GM23338 (cell line): Measurements from ENCODE around the gene GMPS.

Experiments
- CTCF ChIP-seq, 2 experiments: fragments of 200-600 bp in 1 of 2; sonication (generic) in 1 of 2; conservative IDR thresholded peaks; 2 replicates each; pipeline versions ENCODE4 v1.5.1 to v1.6.1; 2016 to 2017; ENCODE audit warnings: antibody characterized with exemption in 2 of 2, low read depth in 2 of 2, mild to moderate bottlenecking in 2 of 2, moderate library complexity in 1 of 2
- ETS1 ChIP-seq: IDR thresholded peaks from 2 replicates; pipeline ENCODE4 v1.6.1; 2016; ENCODE audit warnings: antibody characterized with exemption
- EZH2 ChIP-seq: fragments of 200-600 bp; sonication (generic); IDR thresholded peaks from one replicate; pipeline ENCODE4 v1.8.0; 2017; ENCODE audit warnings: antibody characterized with exemption, mild to moderate bottlenecking, low read depth; ENCODE audit not compliant: unreplicated experiment
- EZH2phosphoT487 ChIP-seq: fragments of 200-600 bp; sonication (generic); IDR thresholded peaks from one replicate; pipeline ENCODE4 v1.8.1; 2018; ENCODE audit warnings: antibody characterized with exemption; ENCODE audit not compliant: unreplicated experiment
- NANOG ChIP-seq: IDR thresholded peaks from 2 replicates; pipeline ENCODE4 v1.6.1; 2016; ENCODE audit warnings: antibody characterized with exemption, borderline replicate concordance
- POLR2AphosphoS5 ChIP-seq: IDR thresholded peaks from 2 replicates; pipeline ENCODE4 v1.6.1; 2016; ENCODE audit warnings: antibody characterized with exemption, low read depth
- STAT1 ChIP-seq: IDR thresholded peaks from one replicate; pipeline ENCODE4 v1.6.1; 2016; ENCODE audit warnings: antibody characterized with exemption; ENCODE audit not compliant: unreplicated experiment
- ZNF114 ChIP-seq: fragments of 250-450 bp; sonication (Bioruptor Pico); IDR thresholded peaks from 2 replicates; pipeline ENCODE4 v1.5.0; 2020; ENCODE audit warnings: mild to moderate bottlenecking, moderate library complexity
- ZNF331 ChIP-seq: fragments of 250-450 bp; sonication (Bioruptor Pico); IDR thresholded peaks from 2 replicates; pipeline ENCODE4 v1.5.0; 2020; ENCODE audit warnings: low read depth, mild to moderate bottlenecking, moderate library complexity

GRCh38 chr3:155981669-155982068 lies 111.2 kb downstream of the GMPS start:
- TF ChIP-seq CTCF (conservative IDR thresholded peaks at IDR 0.05; ENCODE audit: low read depth in 2 of 2): no peak
- TF ChIP-seq ETS1: no peak
- no peak for TF ChIP-seq EZH2
- TF ChIP-seq NANOG: no peak
- TF ChIP-seq POLR2AphosphoS5: no peak
- no peak for TF ChIP-seq STAT1
- no peak for TF ChIP-seq ZNF114 (CRISPR knock-in tag)
- no peak for TF ChIP-seq EZH2phosphoT487
- TF ChIP-seq ZNF331 (CRISPR knock-in tag): no peak
